ENCODE measurements around the gene MAB21L2. TPM values are rescaled to one million over a fixed set of nuclear protein-coding genes. Genes with fewer than 3 reads are reported as not detected.

MAB21L2 gene
- total and polyA plus RNA-seq, 10 of the 15 experiments (the other 5 are each of a cell fraction or from before 2014, with no cell fraction given) = 0.11 to 0.25 TPM; not detected in 8

- TF ChIP-seq HCFC1 (IDR thresholded peaks at IDR 0.05; ENCODE audit: low read length) (no peak), WRNIP1 (IDR thresholded peaks at IDR 0.05; ENCODE audit: borderline replicate concordance, low read depth, low read length) (no peak), STAT3 (IDR thresholded peaks at IDR 0.05; ENCODE audit: low read depth, low read length) (no peak), CHD1 (IDR thresholded peaks at IDR 0.05; ENCODE audit: low read depth, low read length) (no peak)
- in situ Hi-C loops (cut with MboI) = no loop called here
- ATAC-seq (no peak), FAIRE-seq (no peak), DNase-seq (ENCODE audit: low read depth, low spot score) (no peak)
- H3K9ac ChIP-seq (ENCODE audit: control insufficient read depth, insufficient read depth, low read length) = no peak overlapping the region
- no peaks in the 10 kb centered on the region for H4K20me1 ChIP-seq (ENCODE audit: control insufficient read depth, insufficient read depth)
- H2AFZ ChIP-seq (ENCODE audit: control insufficient read depth, low read depth, low read length) = no peak overlapping the region
- H3K4me2 ChIP-seq (ENCODE audit: control insufficient read depth, insufficient read depth) = no peak overlapping the region
- intact Hi-C loops (cut with micrococcal nuclease; ENCODE audit: unreplicated experiment) = no loop called here
- ChIA-PET CTCF (no interaction called here), RAD21 (ENCODE audit: unreplicated experiment) (no interaction called here), POLR2A (no interaction called here), SMC1A (ENCODE audit: uncharacterized antibody, unreplicated experiment) (no interaction called here)
- H3K27ac ChIP-seq (ENCODE audit: control insufficient read depth, insufficient read depth) = no peak overlapping the region
- 96% methylated on average over 2 of the region's 2 CpGs for WGBS (ENCODE audit: insufficient coverage, insufficient replicate concordance, low lambda C conversion rate, missing lambda C conversion rate)
- peaks cover 2% of the 10 kb centered on the region; the same call in 1 of the 3 replicates for H3K9me3 ChIP-seq (replicated peaks; ENCODE audit: control insufficient read depth, insufficient read depth, low read length)
- no peak overlapping the region for H3K4me3 ChIP-seq
- H3K4me1 ChIP-seq (ENCODE audit: control insufficient read depth, insufficient read depth, low read length) = no peaks in the 10 kb centered on the region
- H3K79me2 ChIP-seq (ENCODE audit: control insufficient read depth, insufficient read depth, low read length) = no peaks in the 10 kb centered on the region
- BruUV-seq (replicated peaks) = no TSS peak
- H3K27me3 ChIP-seq (replicated peaks in 1 of 2; ENCODE audit: control insufficient read depth in 2 of 2, insufficient read depth in 2 of 2, low read length in 1 of 2) = no peaks in the 10 kb centered on the region
- no peaks in the 10 kb centered on the region for H3K36me3 ChIP-seq (ENCODE audit: control insufficient read depth in 2 of 2, insufficient read depth in 2 of 2, low read length in 1 of 2)
Measured at GRCh38 chr4:150561143-150561737, 20.7 kb upstream of the MAB21L2 start.

DNA sequence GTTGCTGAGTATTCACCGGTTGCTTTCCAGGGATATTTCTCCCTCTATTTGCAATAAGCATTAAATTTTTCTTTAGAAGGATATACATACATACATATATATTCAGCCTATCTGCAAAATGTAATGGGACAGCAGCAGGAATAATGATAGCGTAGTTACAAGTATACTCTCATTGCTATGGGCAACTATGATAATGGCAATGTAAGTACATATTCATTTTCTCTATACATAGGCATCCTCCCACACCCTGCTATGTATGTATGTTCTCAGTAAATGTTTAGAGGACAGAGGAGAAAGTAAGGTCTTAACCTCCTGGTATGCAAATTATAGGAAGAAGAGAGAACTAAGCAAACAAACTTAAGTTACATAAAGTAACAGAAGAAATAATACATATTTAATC lies 19.7 kb upstream of the MAB21L2 start:
- ChIA-PET SMC1A (ENCODE audit: uncharacterized antibody, unreplicated experiment) (interaction anchor here (0.9 kb wide), 1 partner anchor 137 kb away, joined by 3 read pairs; no protein-coding TSS in a partner anchor), CTCF (no interaction called here), POLR2A (no interaction called here), RAD21 (ENCODE audit: unreplicated experiment) (no interaction called here)
- Histone ChIP-seq H3K9me3 (replicated peaks; ENCODE audit: control insufficient read depth, insufficient read depth, low read length) (peaks cover 2% of the 10 kb centered on the region; the same call in 1 of the 3 replicates), H4K20me1 (ENCODE audit: control insufficient read depth, insufficient read depth) (no peaks in the 10 kb centered on the region), H3K27me3 (replicated peaks in 1 of 2; ENCODE audit: control insufficient read depth in 2 of 2, insufficient read depth in 2 of 2, low read length in 1 of 2) (no peaks in the 10 kb centered on the region), H3K4me3 (no peak overlapping the region), H3K9ac (ENCODE audit: control insufficient read depth, insufficient read depth, low read length) (no peak overlapping the region), H3K4me2 (ENCODE audit: control insufficient read depth, insufficient read depth) (no peak overlapping the region), H3K36me3 (ENCODE audit: control insufficient read depth in 2 of 2, insufficient read depth in 2 of 2, low read length in 1 of 2) (no peaks in the 10 kb centered on the region), H3K27ac (ENCODE audit: control insufficient read depth, insufficient read depth) (no peak overlapping the region), H3K4me1 (ENCODE audit: control insufficient read depth, insufficient read depth, low read length) (no peaks in the 10 kb centered on the region), H3K79me2 (ENCODE audit: control insufficient read depth, insufficient read depth, low read length) (no peaks in the 10 kb centered on the region), H2AFZ (ENCODE audit: control insufficient read depth, low read depth, low read length) (no peak overlapping the region)
- intact Hi-C loops (cut with micrococcal nuclease; ENCODE audit: unreplicated experiment) = no loop called here
- 97% methylated on average over 2 of the region's 2 CpGs for WGBS (ENCODE audit: insufficient coverage, insufficient replicate concordance, low lambda C conversion rate, missing lambda C conversion rate)
- no peak for FAIRE-seq
- no peak for ATAC-seq
- DNase-seq (ENCODE audit: low read depth, low spot score) = no peak
- TF ChIP-seq MEF2B (IDR thresholded peaks at IDR 0.05; ENCODE audit: partially characterized antibody, poor library complexity, severe bottlenecking) (no peak), NR2F1 (conservative IDR thresholded peaks at IDR 0.05) (no peak), SP1 (IDR thresholded peaks at IDR 0.05; ENCODE audit: low read depth, low read length) (no peak), RELA (IDR thresholded peaks at IDR 0.05; ENCODE audit: borderline replicate concordance, partially characterized antibody) (no peak), PAX8 (IDR thresholded peaks at IDR 0.05) (no peak), EED (IDR thresholded peaks at IDR 0.05; ENCODE audit: low read depth) (no peak), ELK1 (IDR thresholded peaks at IDR 0.05; ENCODE audit: low read depth, low read length) (no peak), SUPT20H (IDR thresholded peaks at IDR 0.05; ENCODE audit: borderline replicate concordance, control insufficient read depth, low read depth, low read length) (no peak), RCOR1 (conservative IDR thresholded peaks at IDR 0.05; ENCODE audit: low read depth, low read length) (no peak)
- TF ChIP-seq, protein P1, sequence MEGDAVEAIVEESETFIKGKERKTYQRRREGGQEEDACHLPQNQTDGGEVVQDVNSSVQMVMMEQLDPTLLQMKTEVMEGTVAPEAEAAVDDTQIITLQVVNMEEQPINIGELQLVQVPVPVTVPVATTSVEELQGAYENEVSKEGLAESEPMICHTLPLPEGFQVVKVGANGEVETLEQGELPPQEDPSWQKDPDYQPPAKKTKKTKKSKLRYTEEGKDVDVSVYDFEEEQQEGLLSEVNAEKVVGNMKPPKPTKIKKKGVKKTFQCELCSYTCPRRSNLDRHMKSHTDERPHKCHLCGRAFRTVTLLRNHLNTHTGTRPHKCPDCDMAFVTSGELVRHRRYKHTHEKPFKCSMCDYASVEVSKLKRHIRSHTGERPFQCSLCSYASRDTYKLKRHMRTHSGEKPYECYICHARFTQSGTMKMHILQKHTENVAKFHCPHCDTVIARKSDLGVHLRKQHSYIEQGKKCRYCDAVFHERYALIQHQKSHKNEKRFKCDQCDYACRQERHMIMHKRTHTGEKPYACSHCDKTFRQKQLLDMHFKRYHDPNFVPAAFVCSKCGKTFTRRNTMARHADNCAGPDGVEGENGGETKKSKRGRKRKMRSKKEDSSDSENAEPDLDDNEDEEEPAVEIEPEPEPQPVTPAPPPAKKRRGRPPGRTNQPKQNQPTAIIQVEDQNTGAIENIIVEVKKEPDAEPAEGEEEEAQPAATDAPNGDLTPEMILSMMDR (IDR thresholded peaks at IDR 0.05 in 2 of 3, conservative IDR thresholded peaks at IDR 0.05 in 1 of 3; ENCODE audit: control insufficient read depth in 2 of 3, extremely low read depth in 1 of 3, insufficient read depth in 1 of 3, low read depth in 3 of 3, low read length in 3 of 3) = no peak
- in situ Hi-C loops (cut with MboI) = no loop called here
- BruUV-seq (replicated peaks) = no TSS peak

Data from GM12878 (cell line).